GM12878 (cell line): ENCODE data around the gene PTCD2. TPM values are rescaled to one million over a fixed set of nuclear protein-coding genes. Genes with fewer than 3 reads are reported as not detected.

Experiments used
- ATAC-seq: fragments of 200-7000 bp; cut with Tn5 transposase; 3 replicates; pipeline ENCODE4 v1.9.1; 2020; ENCODE audit warnings: mild to moderate bottlenecking, moderate library complexity
- BruUV-seq: library from RNA; stranded (reverse); fragments of 400-500 nt; replicated peaks from 2 replicates; lab custom pipeline; 2021; lab: Mats Ljungman, UMichigan
- CTCF ChIA-PET: fragments of 300-600 bp; sonication (Branson Sonifier 250); formaldehyde crosslinking; extraction: SDS; loops from one replicate; lab custom pipeline; 2021; ENCODE audit warnings: inconsistent platforms; lab: Yijun Ruan, JAX
- POLR2A ChIA-PET: fragments of 350-600 bp; formaldehyde crosslinking; extraction: SDS; loops from one replicate; lab custom pipeline; 2021; ENCODE audit warnings: inconsistent platforms; lab: Charles Lee
- RAD21 ChIA-PET: fragments of 300-600 bp; sonication (Branson Sonifier 250); formaldehyde crosslinking; loops from one replicate; lab custom pipeline; 2023; ENCODE audit warnings: antibody characterized with exemption; ENCODE audit not compliant: unreplicated experiment; lab: Charles Lee
- SMC1A ChIA-PET: fragments of 300-600 bp; sonication (Branson Sonifier 250); formaldehyde crosslinking; loops from one replicate; lab custom pipeline; 2023; ENCODE audit not compliant: unreplicated experiment, uncharacterized antibody; lab: Charles Lee
- DNase-seq: peaks from one replicate; pipeline ENCODE4 v3.0.0-alpha.2; 2011; ENCODE audit warnings: low read depth, low spot score
- FAIRE-seq: peaks from 3 replicates; lab custom pipeline; 2011; peaks lifted over from hg19 to GRCh38; lab: Jason Lieb, UNC
- H2AFZ ChIP-seq: 2 replicates; pipeline ENCODE4 v1.6.0; 2011; ENCODE audit warnings: low read depth, low read length, control low read depth; ENCODE audit not compliant: control insufficient read depth
- H3K27ac ChIP-seq: 2 replicates; pipeline ENCODE4 v1.5.1; 2011; ENCODE audit warnings: control low read depth; ENCODE audit not compliant: control insufficient read depth, insufficient read depth
- H3K27me3 ChIP-seq, 2 experiments: replicated peaks in 1 of 2; 2 replicates each; pipeline versions ENCODE4 v1.6.0 to v1.6.1; 2011; ENCODE audit warnings: low read length in 1 of 2; ENCODE audit not compliant: control insufficient read depth in 2 of 2, insufficient read depth in 2 of 2
- H3K36me3 ChIP-seq, 2 experiments: 2 replicates each; pipeline ENCODE4 v1.5.1; 2011; ENCODE audit warnings: low read length in 1 of 2; ENCODE audit not compliant: control insufficient read depth in 2 of 2, insufficient read depth in 2 of 2
- H3K4me1 ChIP-seq: 2 replicates; pipeline ENCODE4 v1.6.1; 2011; ENCODE audit warnings: mild to moderate bottlenecking, low read length, moderate library complexity, mixed read lengths; ENCODE audit not compliant: control insufficient read depth, insufficient read depth
- H3K4me2 ChIP-seq: 2 replicates; pipeline ENCODE4 v1.6.0; 2011; ENCODE audit warnings: control low read depth; ENCODE audit not compliant: control insufficient read depth, insufficient read depth
- H3K4me3 ChIP-seq: fragments of 200-600 bp; sonication (generic); 2 replicates; pipeline ENCODE4 v1.5.1; 2016
- H3K79me2 ChIP-seq: 2 replicates; pipeline ENCODE4 v1.6.0; 2011; ENCODE audit warnings: low read length; ENCODE audit not compliant: control insufficient read depth, insufficient read depth
- H3K9ac ChIP-seq: 2 replicates; pipeline ENCODE4 v1.8.0; 2011; ENCODE audit warnings: low read length, control low read depth, mixed read lengths; ENCODE audit not compliant: control insufficient read depth, insufficient read depth
- H3K9me3 ChIP-seq: replicated peaks from 3 replicates; pipeline ENCODE4 v1.5.1; 2011; ENCODE audit warnings: mild to moderate bottlenecking, low read length; ENCODE audit not compliant: control insufficient read depth, insufficient read depth
- H4K20me1 ChIP-seq: 2 replicates; pipeline ENCODE4 v1.6.0; 2011; ENCODE audit not compliant: control insufficient read depth, insufficient read depth
- BCL11A ChIP-seq: IDR thresholded peaks from 2 replicates; pipeline ENCODE4 v1.6.1; 2011; ENCODE audit warnings: low read depth, low read length
- CEBPB ChIP-seq, 2 experiments: fragments of 150-350 bp in 1 of 2; IDR thresholded peaks; 2 replicates each; pipeline ENCODE4 v1.6.1; 2012 to 2014; ENCODE audit warnings: low read depth in 2 of 2, low read length in 2 of 2, borderline replicate concordance in 1 of 2, inconsistent platforms in 1 of 2
- CUX1 ChIP-seq: IDR thresholded peaks from 2 replicates; pipeline ENCODE4 v1.6.1; 2012; ENCODE audit warnings: improper control_type of control experiment, low read depth, low read length; ENCODE audit not compliant: insufficient replicate concordance
- EP300 ChIP-seq, 2 experiments: fragments of 150-350 bp in 1 of 2; IDR thresholded peaks; 2 replicates each; pipeline ENCODE4 v1.6.1; 2011 to 2012; ENCODE audit warnings: low read depth in 2 of 2, low read length in 2 of 2, borderline replicate concordance in 1 of 2, improper control_type of control experiment in 1 of 2, inconsistent platforms in 1 of 2; ENCODE audit not compliant: control insufficient read depth in 1 of 2
- HCFC1 ChIP-seq: fragments of 150-350 bp; IDR thresholded peaks from 2 replicates; pipeline ENCODE4 v1.6.1; 2014; ENCODE audit warnings: low read length
- HDGF ChIP-seq: fragments of 450-650 bp; IDR thresholded peaks from 2 replicates; pipeline ENCODE4 v1.6.1; 2016; ENCODE audit warnings: antibody characterized with exemption
- JUND ChIP-seq: IDR thresholded peaks from 2 replicates; pipeline ENCODE4 v1.6.1; 2012; ENCODE audit warnings: low read depth, mild to moderate bottlenecking, low read length, improper control_type of control experiment, moderate library complexity
- MLLT1 ChIP-seq: fragments of 450-650 bp; IDR thresholded peaks from 2 replicates; pipeline ENCODE4 v1.6.1; 2016; ENCODE audit warnings: mild to moderate bottlenecking
- NR2C1 ChIP-seq: fragments of 450-650 bp; IDR thresholded peaks from 2 replicates; pipeline ENCODE4 v1.6.1; 2017; ENCODE audit warnings: antibody characterized with exemption, mild to moderate bottlenecking, moderate library complexity
- STAT1 ChIP-seq: fragments of 450-650 bp; conservative IDR thresholded peaks from 2 replicates; pipeline ENCODE4 v1.6.1; 2014; ENCODE audit warnings: antibody characterized with exemption, mild to moderate bottlenecking
- ZBTB33 ChIP-seq: fragments of 450-650 bp; IDR thresholded peaks from 2 replicates; pipeline ENCODE4 v1.6.1; 2017; ENCODE audit warnings: mild to moderate bottlenecking
- ZNF384 ChIP-seq: IDR thresholded peaks from 2 replicates; pipeline ENCODE4 v1.6.1; 2012; ENCODE audit warnings: low read depth, mild to moderate bottlenecking, low read length, improper control_type of control experiment, borderline replicate concordance
- WGBS: methylation state at CpG from one replicate; pipeline ENCODE4 v1.1.6; 2016; ENCODE audit warnings: low lambda C conversion rate; ENCODE audit not compliant: insufficient replicate concordance, insufficient coverage; ENCODE audit errors: missing lambda C conversion rate; 5-methylcytosine and 5-hydroxymethylcytosine counted together
- in situ Hi-C: fragments of 300-500 bp; cut with MboI; formaldehyde crosslinking; loops from 9 replicates; pipeline ENCODE4 v1.14.3; 2018; ENCODE audit warnings: mixed read lengths
- intact Hi-C: fragments of 100-400 bp; cut with micrococcal nuclease; formaldehyde crosslinking; loops from one replicate; pipeline ENCODE4 v1.14.2; 2022; ENCODE audit not compliant: unreplicated experiment
- polyA plus RNA-seq, 11 experiments: library from polyadenylated mRNA; depleted of rRNA in 4 of 11; unstranded in 6 of 11; stranded (reverse) in 5 of 11; fragments of >200 nt; fragmentation: Nextera tagmentation in 4 of 11; fragmentation: Illumina TruSeq in 1 of 11; extraction: Ambion mirVana in 4 of 11; extraction: Trizol in 1 of 11; gene quantifications; 1 replicate in 1 of 11; 2 replicates in 10 of 11; pipeline versions ENCODE4 v1.2.1 to v1.2.3, GENCODE V29; 2011 to 2016; ENCODE audit warnings: inconsistent platforms in 2 of 11, missing spikeins in 2 of 11, low read depth in 1 of 11
- total RNA-seq, 4 experiments: library from RNA; depleted of rRNA in 3 of 4; stranded (reverse); fragments of >200 nt in 3 of 4; fragmentation: Illumina TruSeq in 1 of 4; extraction: Trizol in 1 of 4; gene quantifications; 2 replicates each; pipeline versions ENCODE4 v1.2.1 to v1.2.3, GENCODE V29; 2013 to 2021

PTCD2 gene
- total and polyA plus RNA-seq, 10 of the 15 experiments (the other 5 are each of a cell fraction or from before 2014, with no cell fraction given): 8.7 to 15.0 (median 11.9) TPM

- H3K36me3 ChIP-seq: no peaks in the 10 kb centered on the region
- H2AFZ ChIP-seq: no peak overlapping the region
- no peak overlapping the region for H3K4me3 ChIP-seq
- intact Hi-C loops: no loop called here
- H4K20me1 ChIP-seq: no peaks in the 10 kb centered on the region
- RAD21 ChIA-PET: no interaction called here
- in situ Hi-C loops: no loop called here
- BruUV-seq: no TSS peak
- no peak overlapping the region for H3K27ac ChIP-seq
- H3K27me3 ChIP-seq: no peaks in the 10 kb centered on the region; a peak in 1 of 4 replicates
- SMC1A ChIA-PET: interaction anchor here (1.3 to 6.2 kb wide), 2 partner anchors 140 to 171 kb away, joined by 3 to 29 read pairs; no protein-coding TSS in a partner anchor
- H3K79me2 ChIP-seq: no peaks in the 10 kb centered on the region
- H3K9me3 ChIP-seq: no peaks in the 10 kb centered on the region
- H3K4me2 ChIP-seq: no peak overlapping the region
- FAIRE-seq (no peak), DNase-seq (no peak), ATAC-seq (no peak)
- WGBS: 62% methylated on average over 2 of the region's 2 CpGs
- peaks cover 9% of the 10 kb centered on the region for H3K4me1 ChIP-seq
- POLR2A ChIA-PET: interaction anchor here (0.5 to 0.6 kb wide), 3 partner anchors 163 to 1167 kb away, joined by 3 to 7 read pairs (median 4); no protein-coding TSS in a partner anchor
- CTCF ChIA-PET: interaction anchor here (0.9 to 1.4 kb wide), 3 partner anchors 10 to 140 kb away, joined by 3 to 4 read pairs (median 4); no protein-coding TSS in a partner anchor
- H3K9ac ChIP-seq: no peak overlapping the region
- TF ChIP-seq JUND (no peak), CEBPB (IDR thresholded peaks at IDR 0.05; ENCODE audit: borderline replicate concordance in 1 of 2, low read depth in 2 of 2, low read length in 2 of 2) (no peak), MLLT1 (no peak), ZBTB33 (no peak), ZNF384 (no peak), HCFC1 (no peak), STAT1 (no peak), EP300 (IDR thresholded peaks at IDR 0.05; ENCODE audit: borderline replicate concordance in 1 of 2, control insufficient read depth in 1 of 2, low read depth in 2 of 2, low read length in 2 of 2) (no peak), HDGF (no peak), NR2C1 (no peak), BCL11A (no peak), CUX1 (no peak)
Measured at GRCh38 chr5:72383726-72384125, 63.6 kb downstream of the PTCD2 start.
